Prostate gland (tissue), 2 donors: ENCODE results near the gene NDUFS5.

ENCODE experiments used
- CTCF ChIP-seq, 4 experiments: fragments of 200-600 bp in 2 of 4; fragments of 450-650 bp in 2 of 4; sonication (generic) in 2 of 4; IDR thresholded peaks; 1 replicate in 3 of 4; 2 replicates in 1 of 4; pipeline ENCODE4 v1.5.1; 2016 to 2019; ENCODE audit warnings: antibody characterized with exemption in 4 of 4, mild to moderate bottlenecking in 2 of 4, moderate library complexity in 2 of 4
- POLR2A ChIP-seq: fragments of 450-650 bp; IDR thresholded peaks from one replicate; pipeline ENCODE4 v1.6.1; 2016; ENCODE audit warnings: antibody characterized with exemption, mild to moderate bottlenecking
- POLR2AphosphoS5 ChIP-seq: sonication (generic); formaldehyde crosslinking; IDR thresholded peaks from one replicate; pipeline ENCODE4 v1.6.1; 2017; ENCODE audit warnings: antibody characterized with exemption

GRCh38 chr1:38994196-38994595 lies 32.0 kb upstream of the NDUFS5 start:
- no peak for TF ChIP-seq CTCF (IDR thresholded peaks at IDR 0.05)
- TF ChIP-seq POLR2AphosphoS5, result no peak
- no peak for TF ChIP-seq POLR2A
